Measurements from ENCODE around the gene GCA. TPM values are rescaled to one million over a fixed set of nuclear protein-coding genes. Genes with fewer than 3 reads are reported as not detected.

The GCA gene
- total RNA-seq: 4.0 to 4.8 TPM (median 4.5 TPM) in 3 replicates
- long read RNA-seq, transcript GCA-204 (8 exons, 1,992 nt): major isoform, 6 of 7 reads
- long read RNA-seq, partial matches to known transcripts: 0 of 7 reads
- long read RNA-seq, other reads (novel, unspliced or antisense): 0 of 7 reads

- TF ChIP-seq CTCF (IDR thresholded peaks at IDR 0.05): peak; percentile 29
- Mint-ChIP-seq H3K4me3 (ENCODE audit: unreplicated experiment) (peak within 1 kb of the TSS; percentile 81), H3K27me3 (ENCODE audit: low read depth) (peaks cover 18% of the 10 kb centered on the region), H3K36me3 (ENCODE audit: low read depth) (no peaks in the 10 kb centered on the region), H3K4me1 (ENCODE audit: low read depth) (peaks cover 9% of the 10 kb centered on the region), H3K27ac (ENCODE audit: unreplicated experiment) (peak within 1 kb of the TSS; percentile 82), H3K9me3 (ENCODE audit: low read depth) (no peaks in the 10 kb centered on the region)
- DNase-seq (ENCODE audit: low spot score): peak; percentile 98
These were observed at the start of gene GCA for GRCh38 chr2:162343824-162344616. GCA (plus strand) TSS chr2:162344132; CDS start chr2:162344249, 117 bp downstream.

DNA sequence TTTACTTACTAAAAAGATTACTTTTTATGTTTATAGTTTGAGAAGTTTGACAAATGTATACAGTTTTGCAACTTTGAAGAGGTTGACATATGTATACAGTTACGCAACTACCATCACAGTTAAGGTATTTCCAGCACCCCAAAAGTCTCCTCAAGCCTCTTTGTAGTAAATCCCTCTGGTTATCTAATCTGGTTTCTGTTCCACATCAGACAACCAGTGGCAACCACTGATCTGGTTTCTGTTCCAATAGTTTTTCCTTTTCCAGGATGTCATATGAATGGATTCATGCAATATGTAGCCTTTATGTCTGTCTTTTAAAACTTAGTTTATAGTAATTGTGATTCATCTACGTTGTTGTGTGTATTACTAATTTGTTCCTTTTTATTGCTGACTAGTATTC, 48.9 kb upstream of the GCA start:
- Mint-ChIP-seq H3K4me1 (ENCODE audit: low read depth) (peaks cover 37% of the 10 kb centered on the region), H3K27me3 (ENCODE audit: low read depth) (no peaks in the 10 kb centered on the region), H3K4me3 (ENCODE audit: unreplicated experiment) (no peak overlapping the region), H3K9me3 (ENCODE audit: low read depth) (no peaks in the 10 kb centered on the region), H3K36me3 (ENCODE audit: low read depth) (no peaks in the 10 kb centered on the region), H3K27ac (ENCODE audit: unreplicated experiment) (no peak overlapping the region)
- TF ChIP-seq CTCF (IDR thresholded peaks at IDR 0.05): no peak
- no peak for DNase-seq (ENCODE audit: low spot score)

- no peaks in the 10 kb centered on the region for H3K36me3 Mint-ChIP-seq (ENCODE audit: low read depth)
- H3K4me1 Mint-ChIP-seq (ENCODE audit: low read depth): peaks cover 14% of the 10 kb centered on the region
- TF ChIP-seq CTCF (IDR thresholded peaks at IDR 0.05): peak; percentile 99
- H3K4me3 Mint-ChIP-seq (ENCODE audit: unreplicated experiment): no peak overlapping the region
- no peak for DNase-seq (ENCODE audit: low spot score)
- H3K9me3 Mint-ChIP-seq (ENCODE audit: low read depth): no peaks in the 10 kb centered on the region
- H3K27me3 Mint-ChIP-seq (ENCODE audit: low read depth): no peaks in the 10 kb centered on the region
- no peak overlapping the region for H3K27ac Mint-ChIP-seq (ENCODE audit: unreplicated experiment)
These were observed 45.9 kb upstream of the GCA start for GRCh38 chr2:162297925-162298552.

- H3K4me3 Mint-ChIP-seq (ENCODE audit: unreplicated experiment): no peak overlapping the region
- H3K27me3 Mint-ChIP-seq (ENCODE audit: low read depth): peaks cover 2% of the 10 kb centered on the region
- no peaks in the 10 kb centered on the region for H3K36me3 Mint-ChIP-seq (ENCODE audit: low read depth)
- no peak overlapping the region for H3K27ac Mint-ChIP-seq (ENCODE audit: unreplicated experiment)
- no peak for TF ChIP-seq CTCF (IDR thresholded peaks at IDR 0.05)
- no peak for DNase-seq (ENCODE audit: low spot score)
- peaks cover 7% of the 10 kb centered on the region for H3K4me1 Mint-ChIP-seq (ENCODE audit: low read depth)
- H3K9me3 Mint-ChIP-seq (ENCODE audit: low read depth): no peaks in the 10 kb centered on the region
These were observed 45.1 kb upstream of the GCA start for GRCh38 chr2:162298669-162299335.

- peaks cover 4% of the 10 kb centered on the region for H3K27me3 Mint-ChIP-seq (ENCODE audit: low read depth)
These were observed 43.7 kb upstream of the GCA start for GRCh38 chr2:162300266-162300665.

More at GRCh38 chr2:162300266-162300665, 43.7 kb upstream of the GCA start:
- Mint-ChIP-seq H3K4me3 (ENCODE audit: unreplicated experiment) (no peak overlapping the region), H3K4me1 (ENCODE audit: low read depth) (no peaks in the 10 kb centered on the region), H3K9me3 (ENCODE audit: low read depth) (no peaks in the 10 kb centered on the region), H3K36me3 (ENCODE audit: low read depth) (no peaks in the 10 kb centered on the region), H3K27ac (ENCODE audit: unreplicated experiment) (no peak overlapping the region)
- TF ChIP-seq CTCF (IDR thresholded peaks at IDR 0.05): no peak
- no peak for DNase-seq (ENCODE audit: low spot score)
